ENCODE data around the gene ITPR2.

DNA sequence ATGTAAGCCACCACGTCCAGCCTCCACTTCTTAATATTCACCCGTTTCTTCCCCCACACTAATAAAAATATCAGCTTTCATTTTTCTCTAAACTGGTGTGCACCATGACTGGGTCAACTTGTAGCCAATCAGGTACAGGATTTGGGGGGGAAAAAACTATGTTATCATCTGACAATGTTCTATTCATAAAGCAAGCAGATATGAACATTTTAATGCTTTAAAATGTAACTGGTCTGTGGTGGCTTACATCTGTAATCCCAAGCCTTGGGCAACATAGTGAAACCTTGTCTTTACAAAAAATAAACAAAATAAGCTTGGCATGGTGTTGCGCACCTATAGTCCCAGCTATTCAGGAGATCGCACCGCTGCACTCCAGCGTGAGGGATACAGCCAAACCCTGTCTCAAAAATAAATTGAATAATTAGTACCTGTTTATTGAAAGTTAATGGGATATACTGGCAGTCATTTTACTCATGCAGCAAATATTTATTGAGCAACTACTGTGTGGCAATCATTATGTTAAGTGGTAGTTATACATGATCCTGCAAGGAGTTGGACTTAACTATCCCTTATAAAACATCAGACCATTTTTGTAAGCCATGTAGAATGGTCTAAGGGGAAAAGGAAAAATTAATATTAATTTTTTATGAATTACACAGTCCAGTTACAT lies 15.3 kb upstream of the ITPR2 start:
- TF ChIP-seq, protein P1, sequence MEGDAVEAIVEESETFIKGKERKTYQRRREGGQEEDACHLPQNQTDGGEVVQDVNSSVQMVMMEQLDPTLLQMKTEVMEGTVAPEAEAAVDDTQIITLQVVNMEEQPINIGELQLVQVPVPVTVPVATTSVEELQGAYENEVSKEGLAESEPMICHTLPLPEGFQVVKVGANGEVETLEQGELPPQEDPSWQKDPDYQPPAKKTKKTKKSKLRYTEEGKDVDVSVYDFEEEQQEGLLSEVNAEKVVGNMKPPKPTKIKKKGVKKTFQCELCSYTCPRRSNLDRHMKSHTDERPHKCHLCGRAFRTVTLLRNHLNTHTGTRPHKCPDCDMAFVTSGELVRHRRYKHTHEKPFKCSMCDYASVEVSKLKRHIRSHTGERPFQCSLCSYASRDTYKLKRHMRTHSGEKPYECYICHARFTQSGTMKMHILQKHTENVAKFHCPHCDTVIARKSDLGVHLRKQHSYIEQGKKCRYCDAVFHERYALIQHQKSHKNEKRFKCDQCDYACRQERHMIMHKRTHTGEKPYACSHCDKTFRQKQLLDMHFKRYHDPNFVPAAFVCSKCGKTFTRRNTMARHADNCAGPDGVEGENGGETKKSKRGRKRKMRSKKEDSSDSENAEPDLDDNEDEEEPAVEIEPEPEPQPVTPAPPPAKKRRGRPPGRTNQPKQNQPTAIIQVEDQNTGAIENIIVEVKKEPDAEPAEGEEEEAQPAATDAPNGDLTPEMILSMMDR (conservative IDR thresholded peaks at IDR 0.05; ENCODE audit: low read length) = no peak
- TF ChIP-seq EZH2phosphoT487 (IDR thresholded peaks at IDR 0.05; ENCODE audit: borderline replicate concordance) = no peak

Data from Loucy (cell line).